Spinal cord (tissue), 10 donors: ENCODE results near the gene HMGA1. TPM values are rescaled to one million over a fixed set of nuclear protein-coding genes. Genes with fewer than 3 reads are reported as not detected.
"Not testable (repeated sequence)": the region's sequence is repeated elsewhere in the genome, so short reads cannot be mapped to it uniquely, and the experiment has no call there.

ENCODE experiments used
- DNase-seq, 6 donors: peaks; one replicate each; pipeline versions ENCODE4 v3.0.0 to v3.0.0-alpha.2; 2013 to 2015; ENCODE audit warnings: low spot score in 6 of 6, low read depth in 4 of 6
- H3K27ac ChIP-seq: one replicate; pipeline ENCODE4 v1.5.1; 2013; ENCODE audit warnings: low read depth, low read length, control low read depth
- H3K27me3 ChIP-seq: one replicate; pipeline ENCODE4 v1.6.1; 2013; ENCODE audit warnings: low read length; ENCODE audit not compliant: control insufficient read depth, insufficient read depth
- H3K36me3 ChIP-seq: one replicate; pipeline ENCODE4 v1.6.1; 2013; ENCODE audit warnings: low read length; ENCODE audit not compliant: control insufficient read depth, insufficient read depth
- H3K4me1 ChIP-seq: one replicate; pipeline ENCODE4 v1.6.1; 2013; ENCODE audit warnings: low read length; ENCODE audit not compliant: control insufficient read depth, insufficient read depth
- H3K4me3 ChIP-seq: one replicate; pipeline ENCODE4 v1.5.1; 2013; ENCODE audit warnings: low read depth, low read length, control low read depth
- H3K9me3 ChIP-seq: one replicate; pipeline ENCODE4 v1.6.1; 2013; ENCODE audit warnings: low read length; ENCODE audit not compliant: control insufficient read depth, insufficient read depth
- WGBS: methylation state at CpG from one replicate; pipeline ENCODE4 v1.1.5; 2013; ENCODE audit warnings: missing lambda C conversion rate; ENCODE audit not compliant: insufficient coverage; 5-methylcytosine and 5-hydroxymethylcytosine counted together
- polyA plus RNA-seq, 2 donors: library from polyadenylated mRNA; unstranded; fragments of 120-200 nt; gene quantifications; one replicate each; pipeline ENCODE4 v1.2.1, GENCODE V29; 2013; ENCODE audit not compliant: insufficient read length in 2 of 2
- total RNA-seq, 2 donors: library from RNA; depleted of rRNA in 1 of 2; stranded (reverse); fragments of 120-200 nt in 1 of 2; fragments of >200 nt in 1 of 2; gene quantifications; one replicate each; pipeline versions ENCODE4 v1.2.3 to v1.2.4, GENCODE V29; 2013 to 2014
- donor health status: healthy.

Gene HMGA1
- total and polyA plus RNA-seq, 4 donors = 14.5 to 152 (median 92.6) TPM

DNA sequence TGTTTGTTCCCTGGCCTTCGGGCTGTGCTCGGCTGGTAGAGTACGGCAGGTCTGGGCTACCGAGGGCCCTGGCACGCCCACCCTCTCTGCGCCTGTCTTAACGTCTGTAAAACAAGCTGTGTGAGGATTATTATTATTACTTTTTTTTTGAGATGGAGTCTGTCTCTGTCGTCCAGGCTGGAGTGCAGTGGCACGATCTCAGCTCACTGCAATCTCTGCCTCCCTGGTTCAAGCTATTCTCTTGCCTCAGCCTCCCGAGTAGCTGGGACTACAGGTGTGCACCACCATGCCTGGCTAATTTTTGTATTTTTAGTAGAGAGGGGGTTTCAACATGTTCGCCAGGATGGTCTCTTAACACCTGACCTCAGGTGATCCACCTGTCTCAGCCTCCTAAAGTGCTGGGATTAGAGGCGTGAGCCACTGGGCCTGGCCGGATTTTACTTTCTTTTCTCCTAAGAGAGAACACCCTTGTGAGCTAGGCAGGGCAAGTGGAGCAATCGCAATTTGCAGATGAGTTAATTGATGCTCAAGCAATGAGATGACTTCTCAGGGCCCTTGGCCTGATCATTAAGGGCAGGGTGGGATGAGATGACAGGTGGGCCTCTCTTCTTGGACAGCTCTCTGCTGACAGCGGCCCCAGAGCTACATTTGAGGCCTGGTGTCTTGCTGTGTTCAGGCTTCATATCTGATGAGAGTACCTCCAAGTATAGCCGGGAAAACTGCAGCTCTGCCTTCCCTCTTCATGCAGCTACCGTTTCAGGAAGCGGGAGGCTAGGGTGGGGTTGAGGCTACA lies 13.0 kb downstream of the HMGA1 start:
- WGBS = 44% methylated on average over 9 of the region's 18 CpGs
- no peak for DNase-seq
- Histone ChIP-seq H3K27ac (peak overlapping the region; percentile 88), H3K27me3 (no peaks in the 10 kb centered on the region), H3K9me3 (no peaks in the 10 kb centered on the region), H3K4me1 (peaks cover 42% of the 10 kb centered on the region), H3K36me3 (peaks cover 30% of the 10 kb centered on the region), H3K4me3 (peak overlapping the region; percentile 80)

DNA sequence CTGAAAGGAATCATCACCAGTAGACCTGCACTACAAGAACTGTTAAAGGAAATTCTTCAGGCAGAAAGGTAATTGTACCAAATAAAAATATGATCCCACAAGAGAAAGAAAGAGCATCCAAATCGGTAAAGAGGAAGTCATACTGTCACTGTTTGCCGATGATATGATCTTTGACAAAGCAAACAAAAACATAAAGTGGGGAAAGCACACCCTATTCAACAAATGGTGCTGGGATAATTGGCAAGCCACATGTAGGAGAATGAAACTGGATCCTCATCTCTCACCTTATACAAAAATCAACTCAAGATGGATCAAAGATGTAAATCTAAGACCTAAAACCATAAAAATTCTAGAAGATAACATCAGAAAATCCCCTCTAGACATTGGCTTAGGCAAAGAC lies 15.7 kb downstream of the HMGA1 start:
- not testable (repeated sequence) for DNase-seq, H3K9me3 ChIP-seq, H3K27ac ChIP-seq, H3K27me3 ChIP-seq, H3K4me3 ChIP-seq, H3K36me3 ChIP-seq
- WGBS = no CpG with 5 or more reads among the region's 2 CpGs
- peaks cover 24% of the 10 kb centered on the region for H3K4me1 ChIP-seq

DNA sequence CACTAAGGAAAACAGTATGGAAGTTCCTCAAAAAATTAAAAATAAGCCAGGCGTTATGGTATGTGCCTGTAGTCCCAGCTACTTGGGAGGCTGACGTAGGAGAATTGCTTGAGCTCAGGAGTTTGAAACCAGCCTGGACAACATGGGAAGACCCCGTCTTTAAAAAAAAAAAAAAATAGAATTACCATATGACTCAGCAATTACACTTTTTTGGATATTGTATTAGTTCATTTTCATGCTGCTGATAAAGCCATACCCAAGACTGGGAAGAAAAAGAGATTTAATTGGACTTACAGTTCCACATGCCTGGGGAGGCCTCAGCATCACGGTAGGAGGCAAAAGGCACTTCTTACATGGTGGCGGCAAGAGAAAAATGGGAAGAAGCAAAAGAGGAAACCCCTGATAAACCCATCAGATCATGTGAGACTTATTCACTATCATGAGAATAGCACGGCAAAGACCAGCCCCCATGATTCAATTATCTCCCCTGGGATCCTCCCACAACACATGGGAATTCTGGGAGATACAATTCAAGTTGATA lies 22.9 kb downstream of the HMGA1 start:
- Histone ChIP-seq H3K9me3 (peaks cover 6% of the 10 kb centered on the region), H3K4me3 (no peak overlapping the region), H3K36me3 (peaks cover 5% of the 10 kb centered on the region), H3K27ac (no peak overlapping the region), H3K27me3 (no peaks in the 10 kb centered on the region), H3K4me1 (no peaks in the 10 kb centered on the region)
- no peak for DNase-seq
- WGBS = 100% methylated on average over 2 of the region's 6 CpGs

DNA sequence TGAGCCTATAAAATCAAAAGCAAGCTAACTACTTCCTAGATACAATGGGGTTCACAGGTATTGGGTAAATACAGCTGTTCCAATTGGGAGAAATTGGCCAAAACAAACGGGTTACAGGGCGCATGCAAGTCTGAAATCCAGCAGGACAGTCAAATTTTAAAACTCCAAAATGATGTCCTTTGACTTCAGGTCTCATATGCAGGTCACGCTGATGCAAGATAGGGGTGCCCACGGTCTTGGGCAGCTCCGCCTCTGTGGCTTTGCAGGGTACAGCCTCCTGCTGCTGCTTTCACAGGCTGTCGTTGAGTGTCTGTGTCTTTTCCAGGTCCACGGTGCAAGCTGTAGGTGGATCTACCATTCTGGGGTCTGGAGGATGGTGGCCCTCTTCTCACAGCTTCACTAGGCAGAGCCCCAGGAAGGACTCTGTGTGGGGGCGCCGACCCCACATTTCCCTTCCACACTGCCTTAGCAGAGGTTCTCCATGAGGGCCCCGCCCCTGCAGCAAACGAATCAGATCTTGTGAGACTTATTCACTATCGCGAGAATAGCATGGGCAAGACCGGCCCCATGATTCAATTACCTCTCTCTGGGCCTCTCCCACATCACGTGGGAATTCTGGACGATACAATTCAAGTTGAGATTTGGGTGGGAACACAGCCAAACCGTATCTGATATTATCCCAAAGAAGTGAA lies 24.0 kb downstream of the HMGA1 start:
- H3K27me3 ChIP-seq = no peaks in the 10 kb centered on the region
- no peak overlapping the region for H3K4me3 ChIP-seq
- H3K4me1 ChIP-seq = no peaks in the 10 kb centered on the region
- 96% methylated on average over 13 of the region's 17 CpGs for WGBS
- H3K36me3 ChIP-seq = peaks cover 5% of the 10 kb centered on the region
- peaks cover 6% of the 10 kb centered on the region for H3K9me3 ChIP-seq
- DNase-seq = no peak
- no peak overlapping the region for H3K27ac ChIP-seq

DNA sequence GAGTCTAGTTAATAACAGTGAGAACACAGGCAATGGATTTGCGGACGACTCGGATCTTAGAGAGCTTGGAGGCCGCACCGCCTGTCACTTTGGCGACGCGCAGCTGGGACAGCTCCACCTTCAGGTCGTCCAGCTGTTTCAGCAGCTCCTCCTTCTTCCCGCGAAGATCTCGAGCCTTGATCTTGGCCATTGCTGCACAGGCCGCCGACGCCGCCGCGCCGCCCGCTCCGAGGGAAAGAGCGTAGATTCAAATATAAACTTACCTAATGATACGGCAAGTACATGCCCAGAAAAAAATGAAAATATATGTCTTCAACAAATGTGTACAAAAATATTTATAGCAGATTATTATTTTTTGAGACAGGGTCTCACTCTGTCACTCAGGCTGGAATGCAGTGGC lies 26.8 kb downstream of the HMGA1 start:
- not testable (repeated sequence) for H3K9me3 ChIP-seq, H3K27me3 ChIP-seq, H3K36me3 ChIP-seq, H3K4me3 ChIP-seq, H3K27ac ChIP-seq, DNase-seq, H3K4me1 ChIP-seq
- WGBS = 72% methylated on average over 21 of the region's 23 CpGs

DNA sequence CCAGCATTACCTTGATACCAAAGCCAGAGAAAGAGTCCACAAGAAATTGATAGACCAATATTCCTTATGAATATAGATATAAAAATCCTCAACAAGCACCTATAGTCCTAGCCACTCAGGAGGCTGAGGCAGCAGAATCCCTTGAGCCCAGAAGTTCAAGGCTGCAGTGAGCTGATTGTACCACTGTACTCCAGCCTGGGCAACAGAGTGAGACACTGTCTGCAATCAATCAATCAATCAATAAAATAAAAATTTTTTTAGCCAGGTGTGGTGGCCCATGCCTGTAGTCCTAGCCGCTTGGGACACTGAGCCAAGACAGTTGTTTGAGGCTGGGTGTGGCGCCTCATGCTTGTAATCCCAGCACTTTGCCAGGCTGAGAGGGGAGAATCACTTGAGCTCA lies 31.1 kb downstream of the HMGA1 start:
- Histone ChIP-seq H3K4me1 (no peaks in the 10 kb centered on the region), H3K36me3 (peaks cover 10% of the 10 kb centered on the region), H3K27me3 (no peaks in the 10 kb centered on the region), H3K9me3 (peaks cover 6% of the 10 kb centered on the region), H3K27ac (no peak overlapping the region), H3K4me3 (no peak overlapping the region)
- 96% methylated on average over 2 of the region's 2 CpGs for WGBS
- no peak for DNase-seq

DNA sequence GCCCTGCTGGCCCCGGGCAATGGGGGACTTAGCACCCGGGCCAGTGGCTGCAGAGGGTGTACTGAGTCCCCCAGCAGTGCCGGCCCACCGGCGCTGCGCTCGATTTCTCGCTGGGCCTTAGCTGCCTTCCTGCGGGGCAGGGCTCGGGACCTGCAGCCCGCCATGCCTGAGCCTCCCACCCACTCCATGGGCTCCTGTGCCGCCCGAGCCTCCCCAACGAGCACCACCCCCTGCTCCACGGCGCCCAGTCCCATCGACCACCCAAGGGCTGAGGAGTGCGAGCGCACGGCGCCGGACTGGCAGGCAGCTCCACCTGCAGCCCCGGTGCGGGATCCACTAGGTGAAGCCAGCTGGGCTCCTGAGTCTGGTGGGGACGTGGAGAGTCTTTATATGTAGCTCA lies 32.5 kb downstream of the HMGA1 start:
- not testable (repeated sequence) for DNase-seq, H3K27ac ChIP-seq, H3K27me3 ChIP-seq, H3K36me3 ChIP-seq, H3K9me3 ChIP-seq, H3K4me1 ChIP-seq, H3K4me3 ChIP-seq
- no CpG with 5 or more reads among the region's 25 CpGs for WGBS

DNA sequence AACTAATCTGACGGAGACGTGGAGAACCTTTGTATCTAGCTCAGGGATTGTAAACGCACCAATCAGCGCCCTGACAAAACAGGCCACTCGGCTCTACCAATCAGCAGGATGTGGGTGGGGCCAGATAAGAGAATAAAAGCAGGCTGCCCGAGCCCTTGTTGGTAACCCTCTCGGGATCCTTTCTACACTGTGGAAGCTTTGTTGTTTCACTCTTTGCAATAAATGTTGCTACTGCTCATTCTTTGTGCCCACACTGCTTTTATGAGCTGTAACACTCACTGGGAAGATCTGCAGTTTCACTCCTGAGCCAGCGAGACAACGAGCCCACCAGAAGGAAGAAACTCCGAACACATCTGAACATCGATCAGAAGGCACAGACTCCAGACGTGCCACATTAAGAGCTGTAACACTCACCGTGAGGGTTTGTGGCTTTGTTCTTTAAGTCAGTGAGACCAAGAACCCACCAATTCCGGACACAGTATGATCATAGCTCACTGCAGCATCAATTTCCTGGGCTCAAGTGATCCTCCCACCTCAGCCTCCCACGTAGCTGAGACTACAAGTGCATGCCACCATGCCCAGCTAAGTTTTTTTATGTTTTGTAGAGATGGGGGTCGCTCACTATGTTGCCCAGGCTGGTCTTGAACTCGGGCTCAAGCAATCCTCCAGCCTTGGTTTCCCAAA lies 33.1 kb downstream of the HMGA1 start:
- H3K27me3 ChIP-seq, H3K27ac ChIP-seq, H3K4me3 ChIP-seq, H3K4me1 ChIP-seq, DNase-seq, H3K36me3 ChIP-seq, H3K9me3 ChIP-seq: not testable (repeated sequence)
- 55% methylated on average over 10 of the region's 17 CpGs for WGBS

DNA sequence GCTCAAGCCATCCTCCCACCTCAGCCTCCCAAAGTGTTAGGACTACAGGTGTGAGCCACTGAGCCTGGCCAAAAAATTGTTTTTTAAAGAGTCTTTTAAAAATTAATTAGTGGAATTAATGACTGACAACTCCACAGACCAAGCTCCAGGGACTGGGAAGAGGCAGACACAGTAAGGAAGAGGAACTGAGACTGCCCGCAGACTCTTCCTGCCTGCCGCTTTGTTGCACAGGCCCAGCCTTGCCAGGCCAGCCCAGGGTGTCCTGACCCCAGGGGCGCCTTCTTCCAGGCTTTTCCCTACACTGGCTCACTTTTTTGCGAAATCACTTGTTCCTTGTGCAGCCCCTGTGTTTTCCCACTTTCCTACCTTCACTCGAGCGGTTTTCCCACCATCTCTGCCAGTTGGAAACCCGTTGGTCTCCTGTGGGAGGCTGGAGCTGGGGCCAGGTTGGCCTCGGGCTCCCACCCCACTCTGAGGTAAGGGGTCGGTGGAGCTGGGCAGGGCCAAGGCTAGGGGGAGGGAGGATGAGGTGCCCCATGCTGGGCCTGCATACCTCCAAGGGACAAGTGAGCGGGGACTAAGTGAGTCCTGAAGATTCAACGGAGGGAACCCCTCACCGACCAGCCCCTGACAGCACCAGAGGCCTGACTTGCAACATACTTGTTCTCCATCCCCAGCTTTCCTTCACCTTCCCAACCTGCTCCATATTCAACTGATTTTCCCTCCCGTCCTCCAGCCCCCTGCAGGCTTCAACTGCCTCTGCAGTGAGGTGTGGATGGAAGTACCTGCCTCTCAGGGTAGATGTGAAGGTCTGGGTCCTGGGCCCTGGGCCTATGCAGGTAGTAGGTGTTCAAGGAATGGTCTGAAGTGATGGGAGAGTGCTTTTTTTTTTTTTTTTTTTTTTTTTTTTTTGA lies 35.6 kb downstream of the HMGA1 start:
- WGBS = 85% methylated on average over 5 of the region's 13 CpGs

More for the DNA sequence above, 35.6 kb downstream of the HMGA1 start:
- H3K9me3 ChIP-seq = no peaks in the 10 kb centered on the region
- no peak for DNase-seq
- peaks cover 5% of the 10 kb centered on the region for H3K36me3 ChIP-seq
- no peak overlapping the region for H3K27ac ChIP-seq
- H3K4me1 ChIP-seq = no peaks in the 10 kb centered on the region
- no peak overlapping the region for H3K4me3 ChIP-seq
- H3K27me3 ChIP-seq = no peaks in the 10 kb centered on the region
